ENCODE measurements around the gene OR8B8. TPM values are rescaled to one million over a fixed set of nuclear protein-coding genes. Genes with fewer than 3 reads are reported as not detected.

Gene OR8B8
- total and polyA plus RNA-seq, 10 of the 15 experiments (the other 5 are each of a cell fraction or from before 2014, with no cell fraction given): not detected

GRCh38 chr11:124493016-124493655 is 47.6 kb upstream of the OR8B8 start (continued):
- no peak for TF ChIP-seq NR2F1 (conservative IDR thresholded peaks at IDR 0.05)
- TF ChIP-seq NFYA (IDR thresholded peaks at IDR 0.05; ENCODE audit: borderline replicate concordance, low read depth, low read length): no peak
- no peak for TF ChIP-seq TCF7 (IDR thresholded peaks at IDR 0.05; ENCODE audit: borderline replicate concordance)
- TF ChIP-seq KAT2A (conservative IDR thresholded peaks at IDR 0.05; ENCODE audit: control insufficient read depth, low read depth, low read length): no peak
- TF ChIP-seq PML (IDR thresholded peaks at IDR 0.05; ENCODE audit: low read length): no peak
- TF ChIP-seq IRF3 (IDR thresholded peaks at IDR 0.05): no peak

- in situ Hi-C loops (cut with MboI) (no loop called here), intact Hi-C loops (cut with micrococcal nuclease; ENCODE audit: unreplicated experiment) (no loop called here)
- Histone ChIP-seq H4K20me1 (ENCODE audit: control insufficient read depth, insufficient read depth) (no peaks in the 10 kb centered on the region), H3K27ac (ENCODE audit: control insufficient read depth, insufficient read depth) (no peak overlapping the region), H3K36me3 (ENCODE audit: control insufficient read depth in 2 of 2, insufficient read depth in 2 of 2, low read length in 1 of 2) (no peaks in the 10 kb centered on the region), H3K4me3 (no peak overlapping the region), H3K27me3 (replicated peaks in 1 of 2; ENCODE audit: control insufficient read depth in 2 of 2, insufficient read depth in 2 of 2, low read length in 1 of 2) (no peaks in the 10 kb centered on the region; a peak in 1 of 4 replicates), H3K9ac (ENCODE audit: control insufficient read depth, insufficient read depth, low read length) (no peak overlapping the region), H2AFZ (ENCODE audit: control insufficient read depth, low read depth, low read length) (no peak overlapping the region), H3K79me2 (ENCODE audit: control insufficient read depth, insufficient read depth, low read length) (no peaks in the 10 kb centered on the region), H3K4me2 (ENCODE audit: control insufficient read depth, insufficient read depth) (no peak overlapping the region), H3K9me3 (replicated peaks; ENCODE audit: control insufficient read depth, insufficient read depth, low read length) (no peaks in the 10 kb centered on the region), H3K4me1 (ENCODE audit: control insufficient read depth, insufficient read depth, low read length) (no peaks in the 10 kb centered on the region)
- ATAC-seq: no peak
- 32% methylated on average over 4 of the region's 4 CpGs for WGBS (ENCODE audit: insufficient coverage, insufficient replicate concordance, low lambda C conversion rate, missing lambda C conversion rate)
- DNase-seq (ENCODE audit: low read depth, low spot score): no peak
- FAIRE-seq: no peak
- no TSS peak for BruUV-seq (replicated peaks)
- ChIA-PET POLR2A (no interaction called here), CTCF (no interaction called here), RAD21 (ENCODE audit: unreplicated experiment) (no interaction called here), SMC1A (ENCODE audit: uncharacterized antibody, unreplicated experiment) (no interaction called here)
- TF ChIP-seq CTCF (IDR thresholded peaks at IDR 0.05 in 2 of 3, conservative IDR thresholded peaks at IDR 0.05 in 1 of 3; ENCODE audit: control insufficient read depth in 2 of 3, extremely low read depth in 1 of 3, insufficient read depth in 1 of 3, low read depth in 3 of 3, low read length in 3 of 3) (no peak), RAD51 (IDR thresholded peaks at IDR 0.05) (no peak), NFXL1 (IDR thresholded peaks at IDR 0.05; ENCODE audit: borderline replicate concordance) (no peak), GATAD2B (conservative IDR thresholded peaks at IDR 0.05; ENCODE audit: low read depth) (no peak), ZBTB11 (CRISPR knock-in tag; IDR thresholded peaks at IDR 0.05) (no peak), NFYB (IDR thresholded peaks at IDR 0.05; ENCODE audit: insufficient read depth, low read depth, low read length) (no peak), LARP7 (IDR thresholded peaks at IDR 0.05) (no peak), RELB (IDR thresholded peaks at IDR 0.05; ENCODE audit: low read depth) (no peak), ATF7 (IDR thresholded peaks at IDR 0.05; ENCODE audit: low read depth) (no peak), JUND (IDR thresholded peaks at IDR 0.05; ENCODE audit: low read depth, low read length) (no peak)
Observed at GRCh38 chr11:124483422-124483821, 37.9 kb upstream of the OR8B8 start.
